GM10266 (cell line): ENCODE results near the gene PPP1R3A.

Experiments
- DNase-seq: peaks from one replicate; pipeline ENCODE4 v3.0.0; 2012; ENCODE audit errors: extremely low spot score
- CTCF ChIP-seq: IDR thresholded peaks from 2 replicates; pipeline ENCODE4 v1.5.1; 2012; ENCODE audit warnings: mild to moderate bottlenecking, low read depth; ENCODE audit not compliant: control insufficient read depth, insufficient read depth; ENCODE audit errors: missing control alignments

The PPP1R3A gene

DNA sequence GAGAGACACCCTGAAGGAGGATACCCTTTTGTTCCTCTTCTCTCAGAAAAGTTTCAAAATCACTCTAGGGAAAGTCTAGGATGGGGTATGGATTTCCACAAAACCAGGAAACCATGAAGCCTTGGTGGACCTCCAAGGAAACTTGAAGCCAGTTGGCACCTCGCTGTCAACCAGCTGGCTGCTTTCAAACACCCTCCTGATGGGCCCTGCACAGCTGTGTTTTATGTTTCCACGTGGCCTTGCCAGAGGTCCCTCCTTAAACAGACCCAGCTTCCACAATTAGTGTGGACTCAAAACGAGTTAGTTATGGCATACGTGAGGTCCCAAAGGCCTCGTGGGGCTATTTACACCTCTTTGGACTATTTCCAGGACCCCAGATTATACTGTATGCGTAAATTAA lies 5.9 kb downstream of the PPP1R3A start:
- no peak for DNase-seq
- TF ChIP-seq CTCF = no peak

- no peak for DNase-seq
- TF ChIP-seq CTCF = no peak
Measured at GRCh38 chr7:113907617-113908016, 11.2 kb downstream of the PPP1R3A start.

DNA sequence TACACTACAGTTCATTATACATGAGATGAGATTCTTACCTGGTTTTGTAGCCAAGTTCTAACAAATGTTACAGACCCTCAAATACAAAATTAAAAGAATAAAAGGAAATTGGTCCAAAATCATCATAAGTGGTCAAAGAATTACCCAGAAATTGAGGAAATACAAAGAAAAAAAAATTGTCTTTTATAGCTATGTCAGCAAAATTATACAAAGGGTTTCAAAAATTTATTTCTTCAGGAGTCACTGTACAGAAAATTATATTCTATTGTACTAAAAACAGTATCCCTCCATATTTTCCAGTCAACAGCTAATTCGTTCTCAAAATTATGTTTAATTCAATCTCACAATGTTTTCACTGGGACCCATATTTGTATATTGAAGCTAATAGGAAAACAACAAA lies 14.3 kb downstream of the PPP1R3A start:
- TF ChIP-seq CTCF = no peak

GRCh38 chr7:113892818-113893217 lies 26.0 kb downstream of the PPP1R3A start:
- no peak for TF ChIP-seq CTCF
- no peak for DNase-seq

More for the DNA sequence above, 14.3 kb downstream of the PPP1R3A start:
- DNase-seq = no peak

GRCh38 chr7:113891828-113892227 lies 27.0 kb downstream of the PPP1R3A start:
- no peak for DNase-seq
- no peak for TF ChIP-seq CTCF

- no peak for TF ChIP-seq CTCF
Measured at GRCh38 chr7:113891031-113891350, 27.8 kb downstream of the PPP1R3A start.

DNA sequence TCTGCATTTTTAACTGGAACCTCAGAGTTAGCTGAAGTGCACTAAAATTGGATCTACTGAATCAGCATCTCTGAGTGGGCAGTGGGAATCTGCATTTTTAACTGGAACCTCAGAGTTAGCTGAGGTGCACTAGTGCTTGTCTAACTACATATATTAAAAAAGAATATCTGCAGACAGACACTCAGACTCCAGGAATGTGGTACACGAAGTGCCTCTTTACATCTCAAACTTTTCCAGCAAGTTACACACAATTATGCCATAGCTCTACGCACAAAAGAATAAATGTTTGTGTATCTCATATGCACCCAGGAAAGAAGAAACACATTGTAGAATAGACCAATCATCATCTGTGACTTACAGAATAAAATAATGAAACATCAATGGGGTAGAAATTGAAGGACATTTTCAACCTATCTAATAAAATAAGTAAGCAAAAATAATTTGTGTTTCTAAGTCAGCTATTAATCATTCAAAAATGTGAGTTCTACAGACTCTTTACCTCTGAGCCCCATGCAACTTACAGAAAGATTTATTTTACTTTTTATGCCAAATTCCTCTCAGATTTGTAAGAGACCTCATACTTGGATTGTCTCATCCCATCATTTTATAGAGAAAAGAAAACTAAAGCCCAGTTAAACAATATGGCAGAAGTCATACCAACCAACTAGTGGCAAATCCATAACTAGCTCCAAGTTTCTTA lies 28.3 kb downstream of the PPP1R3A start:
- TF ChIP-seq CTCF = no peak
- DNase-seq = no peak

More at GRCh38 chr7:113891031-113891350, 27.8 kb downstream of the PPP1R3A start:
- DNase-seq = no peak
